Subcutaneous abdominal adipose tissue (tissue), 5 donors: ENCODE measurements around the gene DYSF.

Experiments used
- H3K27ac ChIP-seq: one replicate; pipeline ENCODE4 v1.7.0; 2013; ENCODE audit warnings: low read depth, mild to moderate bottlenecking, inconsistent platforms, low read length, moderate library complexity
- H3K27me3 ChIP-seq, 5 donors: one replicate each; pipeline ENCODE4 v1.7.0; 2013; ENCODE audit warnings: low read length in 5 of 5, inconsistent platforms in 1 of 5; ENCODE audit not compliant: control insufficient read depth in 5 of 5, insufficient read depth in 4 of 5
- H3K36me3 ChIP-seq, 5 donors: one replicate each; pipeline ENCODE4 v1.7.0; 2013; ENCODE audit warnings: low read length in 5 of 5; ENCODE audit not compliant: control insufficient read depth in 5 of 5, insufficient read depth in 5 of 5
- H3K4me1 ChIP-seq, 5 donors: one replicate each; pipeline ENCODE4 v1.7.0; 2013; ENCODE audit warnings: low read length in 5 of 5, mild to moderate bottlenecking in 3 of 5, moderate library complexity in 1 of 5; ENCODE audit not compliant: control insufficient read depth in 5 of 5, insufficient read depth in 5 of 5
- H3K4me3 ChIP-seq, 5 donors: one replicate each; pipeline ENCODE4 v1.7.0; 2013; ENCODE audit warnings: low read length in 5 of 5, low read depth in 1 of 5
- H3K9ac ChIP-seq, 5 donors: one replicate each; pipeline ENCODE4 v1.7.0; 2013; ENCODE audit warnings: low read length in 5 of 5, mild to moderate bottlenecking in 4 of 5, moderate library complexity in 3 of 5
- H3K9me3 ChIP-seq, 5 donors: one replicate each; pipeline ENCODE4 v1.7.0; 2013; ENCODE audit warnings: low read length in 5 of 5; ENCODE audit not compliant: control insufficient read depth in 5 of 5
- donor health status: healthy.
- donor health status: healthy.
- donor health status: healthy.
- donor health status: healthy.
- donor health status: healthy.

DYSF gene

DNA sequence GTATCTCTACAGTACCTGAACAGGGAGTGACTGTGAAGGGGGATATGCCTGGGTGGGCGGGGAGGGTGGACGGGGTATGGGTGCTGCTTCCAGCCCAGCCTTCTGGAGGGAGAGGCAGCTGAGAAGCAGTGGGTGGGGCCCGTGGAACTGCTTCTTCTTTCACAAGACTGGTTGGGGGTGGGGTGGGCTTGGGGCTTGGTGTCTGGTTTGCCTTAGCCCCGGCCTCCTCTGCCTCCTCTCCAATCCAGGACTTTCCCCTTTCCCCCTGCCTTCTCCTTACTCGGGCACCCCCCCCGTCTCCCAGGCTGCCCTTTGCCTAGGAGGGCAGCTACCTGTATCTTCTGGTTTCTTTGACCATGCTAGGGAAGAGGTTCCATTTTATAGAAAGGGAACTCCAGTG is 233.4 kb downstream of the DYSF start:
- no peaks in the 10 kb centered on the region for H3K27me3 ChIP-seq
- H3K4me3 ChIP-seq = no peak overlapping the region
- H3K9me3 ChIP-seq = no peaks in the 10 kb centered on the region
- peaks cover 0 to 7% (median 2%) of the 10 kb centered on the region in 5 donors for H3K4me1 ChIP-seq
- no peak overlapping the region for H3K27ac ChIP-seq
- peaks cover 0 to 44% (median 8%) of the 10 kb centered on the region in 5 donors for H3K36me3 ChIP-seq
- no peak overlapping the region for H3K9ac ChIP-seq

DNA sequence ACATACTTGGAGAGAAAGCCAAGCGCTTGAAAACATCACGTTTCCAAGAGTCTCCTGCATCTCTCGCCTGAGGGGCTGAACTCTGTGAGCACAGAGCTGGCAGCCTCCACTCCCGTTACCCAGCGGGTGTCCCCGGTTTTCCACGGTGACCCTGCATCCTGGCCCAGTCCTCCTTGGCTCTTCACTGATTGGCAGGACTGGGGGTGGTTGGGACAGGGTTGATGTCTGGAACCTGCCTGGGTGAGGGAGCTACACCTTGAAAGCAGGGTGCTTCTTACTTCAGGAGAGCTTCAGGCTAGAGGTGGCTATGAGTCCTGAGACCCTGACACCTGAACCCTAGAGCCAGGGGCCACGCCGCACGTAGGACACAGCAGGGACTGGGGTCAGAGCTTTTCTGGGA is 234.1 kb downstream of the DYSF start:
- H3K36me3 ChIP-seq = peaks cover 0 to 38% (median 6%) of the 10 kb centered on the region in 5 donors
- no peaks in the 10 kb centered on the region for H3K9me3 ChIP-seq
- no peak overlapping the region for H3K4me3 ChIP-seq
- no peak overlapping the region for H3K9ac ChIP-seq
- H3K27ac ChIP-seq = no peak overlapping the region
- peaks cover 0 to 13% (median 6%) of the 10 kb centered on the region in 5 donors for H3K4me1 ChIP-seq
- no peaks in the 10 kb centered on the region for H3K27me3 ChIP-seq

DNA sequence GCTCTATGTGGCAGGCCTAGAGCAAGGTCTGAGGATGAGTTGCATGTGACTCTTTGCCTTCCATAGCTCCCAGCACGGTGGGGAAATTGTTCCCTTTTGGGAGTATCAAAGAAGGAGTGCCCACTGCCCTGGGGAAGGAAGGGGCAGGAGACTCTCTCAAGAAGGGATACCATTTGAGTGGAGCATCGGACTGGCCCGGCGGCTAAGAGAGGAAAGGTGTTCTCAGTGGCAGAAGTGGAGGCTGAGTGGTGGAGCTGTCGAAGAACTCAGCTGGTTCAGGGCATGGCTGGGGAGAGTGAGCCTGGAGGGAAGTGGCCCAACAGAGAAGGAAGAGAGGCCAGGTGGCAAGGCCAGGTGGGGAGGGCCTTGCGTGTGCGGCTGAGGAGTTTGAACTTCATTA is 235.2 kb downstream of the DYSF start:
- peaks cover 0 to 35% (median 4%) of the 10 kb centered on the region in 5 donors for H3K36me3 ChIP-seq

DNA sequence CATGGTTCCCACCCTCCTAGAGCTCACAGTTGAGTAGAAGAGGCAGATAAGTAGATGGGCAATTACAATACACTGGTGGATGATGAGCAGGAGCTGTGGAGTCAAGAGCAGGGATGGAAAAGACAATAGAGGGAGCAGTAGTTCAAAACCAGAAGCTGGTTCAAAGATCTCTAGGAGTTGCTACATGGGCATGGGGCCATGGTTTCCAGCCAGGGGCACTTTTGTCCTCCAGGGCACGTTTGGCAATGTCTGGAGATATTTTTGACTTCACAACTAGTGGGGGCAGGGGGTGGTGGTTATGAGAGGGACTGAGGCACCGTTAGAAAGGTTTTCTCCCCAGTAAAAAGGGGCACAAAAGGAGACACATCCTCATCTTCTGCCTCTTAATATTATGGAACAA is 236.0 kb downstream of the DYSF start:
- Histone ChIP-seq H3K27me3 (peaks cover 0 to 2% (median 0%) of the 10 kb centered on the region in 5 donors), H3K27ac (no peak overlapping the region), H3K4me1 (peaks cover 0 to 25% (median 6%) of the 10 kb centered on the region in 5 donors), H3K9ac (no peak overlapping the region), H3K4me3 (no peak overlapping the region), H3K36me3 (peaks cover 0 to 26% (median 4%) of the 10 kb centered on the region in 5 donors), H3K9me3 (no peaks in the 10 kb centered on the region)

More for the DNA sequence above, 235.2 kb downstream of the DYSF start:
- Histone ChIP-seq H3K9ac (no peak overlapping the region), H3K4me1 (peaks cover 0 to 20% (median 6%) of the 10 kb centered on the region in 5 donors), H3K27ac (no peak overlapping the region), H3K9me3 (no peaks in the 10 kb centered on the region), H3K27me3 (no peaks in the 10 kb centered on the region), H3K4me3 (no peak overlapping the region)

DNA sequence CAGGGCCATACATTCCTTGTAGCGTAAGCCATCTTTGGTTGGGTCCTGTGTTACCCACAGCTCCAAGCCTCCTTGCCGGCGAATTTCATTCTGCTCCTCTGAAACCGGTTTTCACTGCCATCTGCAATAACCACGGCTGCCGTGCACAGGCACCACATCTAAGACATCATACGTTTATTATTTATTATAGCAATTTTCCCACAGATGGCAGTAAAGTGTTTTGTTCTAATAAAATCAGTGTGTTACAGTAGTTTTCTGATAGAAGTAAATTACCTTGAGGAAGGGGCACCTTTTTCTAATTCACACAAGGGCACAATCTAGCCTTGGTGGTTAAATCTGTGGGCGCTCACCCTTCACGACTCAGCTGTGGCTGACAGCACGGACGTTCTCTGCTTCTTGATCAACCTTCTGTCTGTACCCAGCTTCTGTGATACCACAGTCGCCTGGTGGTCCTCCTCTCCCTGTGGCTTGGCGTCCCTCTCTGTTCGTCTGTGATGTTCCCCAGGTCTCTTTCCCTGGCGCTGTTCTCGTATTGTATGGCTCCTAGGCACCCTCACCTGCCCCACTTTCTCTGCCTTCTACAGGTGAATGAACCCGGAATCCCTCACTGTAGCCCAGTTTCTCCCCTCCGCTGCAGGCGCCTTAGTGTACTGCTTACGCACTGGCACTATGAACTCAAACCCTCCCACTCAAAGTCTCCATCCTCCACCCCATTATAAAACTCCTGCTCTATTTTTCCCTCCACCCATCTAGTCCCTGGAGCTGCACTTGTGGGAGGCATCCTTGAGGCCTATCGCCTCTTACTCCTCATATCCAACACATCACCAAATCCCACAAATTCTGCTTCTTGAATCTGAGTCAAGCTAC is 236.8 kb downstream of the DYSF start:
- H3K36me3 ChIP-seq = peaks cover 0 to 18% (median 4%) of the 10 kb centered on the region in 5 donors
- no peaks in the 10 kb centered on the region for H3K9me3 ChIP-seq
- H3K4me1 ChIP-seq = peaks cover 0 to 25% (median 6%) of the 10 kb centered on the region in 5 donors
- H3K9ac ChIP-seq = no peak overlapping the region
- peaks cover 0 to 4% (median 0%) of the 10 kb centered on the region in 5 donors for H3K27me3 ChIP-seq
- no peak overlapping the region for H3K27ac ChIP-seq
- H3K4me3 ChIP-seq = no peak overlapping the region

DNA sequence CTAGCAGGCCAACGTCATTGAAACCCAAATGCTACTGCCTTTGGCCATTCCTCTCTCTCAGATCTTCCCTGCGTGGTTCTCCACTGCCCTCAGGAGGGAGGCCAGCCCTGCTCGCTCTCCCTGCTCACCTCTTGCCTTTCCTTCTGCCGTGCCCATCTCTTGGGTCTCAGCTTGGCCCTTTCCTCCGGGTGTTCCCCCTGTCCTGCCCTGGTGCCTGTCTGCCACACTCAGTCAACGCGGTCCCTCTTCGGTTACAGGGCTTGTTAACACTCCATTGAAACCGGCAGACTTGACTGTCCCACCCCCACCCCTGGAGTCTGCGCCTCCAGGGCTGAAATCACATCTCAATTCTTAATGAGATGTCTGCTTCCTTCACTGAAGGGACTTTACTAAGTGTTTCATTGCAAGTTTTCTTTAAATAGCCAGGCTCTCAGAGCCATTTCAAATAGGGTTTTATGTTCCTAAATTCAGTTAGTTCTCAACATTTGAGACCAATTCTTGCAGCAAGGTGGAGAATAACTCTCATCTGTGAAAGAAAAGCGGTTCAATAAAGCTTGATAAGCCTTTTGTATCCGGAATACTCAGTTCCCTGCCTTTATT is 237.6 kb downstream of the DYSF start:
- no peaks in the 10 kb centered on the region for H3K9me3 ChIP-seq
- H3K4me3 ChIP-seq = no peak overlapping the region
- no peak overlapping the region for H3K9ac ChIP-seq
- peaks cover 0 to 25% (median 6%) of the 10 kb centered on the region in 5 donors for H3K4me1 ChIP-seq
- peaks cover 0 to 4% (median 0%) of the 10 kb centered on the region in 5 donors for H3K27me3 ChIP-seq
- H3K27ac ChIP-seq = no peak overlapping the region
- H3K36me3 ChIP-seq = peaks cover 0 to 15% (median 4%) of the 10 kb centered on the region in 5 donors

DNA sequence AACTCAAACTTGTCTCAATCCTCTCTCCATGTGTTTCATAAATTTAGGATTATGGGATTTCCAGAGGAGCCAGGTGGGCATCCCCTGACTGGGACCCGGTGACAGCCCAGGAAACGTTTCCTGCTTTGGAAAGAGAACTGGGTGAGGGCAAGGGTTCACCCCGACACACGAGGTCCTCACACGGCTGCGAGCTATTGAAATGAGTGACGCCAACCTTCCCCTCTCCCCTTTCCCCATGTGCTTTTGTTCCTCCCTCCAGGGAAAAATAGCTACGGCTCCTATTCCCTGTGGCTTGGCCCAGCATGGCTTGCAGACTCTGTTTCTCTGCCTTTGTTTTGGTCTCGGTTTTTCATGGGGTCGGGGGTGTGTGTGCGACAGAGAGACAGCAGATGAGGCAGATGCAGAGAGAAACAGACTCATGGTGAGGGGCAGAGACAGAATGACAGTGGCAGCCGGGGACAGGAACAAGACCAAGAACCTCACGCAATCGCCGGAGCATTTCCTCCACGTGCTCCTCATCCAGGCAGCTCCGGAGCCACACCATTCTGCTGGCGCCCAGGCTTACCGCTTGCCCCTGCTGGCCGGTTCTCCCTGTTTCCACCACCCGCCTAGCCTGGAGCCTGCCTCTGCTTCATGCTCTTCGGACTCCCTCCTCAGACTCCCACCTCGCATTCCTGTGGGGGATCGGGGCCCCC is 238.5 kb downstream of the DYSF start:
- peaks cover 0 to 4% (median 0%) of the 10 kb centered on the region in 5 donors for H3K27me3 ChIP-seq
- peaks cover 0 to 9% (median 4%) of the 10 kb centered on the region in 5 donors for H3K36me3 ChIP-seq
- no peaks in the 10 kb centered on the region for H3K9me3 ChIP-seq
- no peak overlapping the region for H3K4me3 ChIP-seq
- no peak overlapping the region for H3K9ac ChIP-seq
- no peak overlapping the region for H3K27ac ChIP-seq
- peaks cover 0 to 30% (median 6%) of the 10 kb centered on the region in 5 donors for H3K4me1 ChIP-seq

DNA sequence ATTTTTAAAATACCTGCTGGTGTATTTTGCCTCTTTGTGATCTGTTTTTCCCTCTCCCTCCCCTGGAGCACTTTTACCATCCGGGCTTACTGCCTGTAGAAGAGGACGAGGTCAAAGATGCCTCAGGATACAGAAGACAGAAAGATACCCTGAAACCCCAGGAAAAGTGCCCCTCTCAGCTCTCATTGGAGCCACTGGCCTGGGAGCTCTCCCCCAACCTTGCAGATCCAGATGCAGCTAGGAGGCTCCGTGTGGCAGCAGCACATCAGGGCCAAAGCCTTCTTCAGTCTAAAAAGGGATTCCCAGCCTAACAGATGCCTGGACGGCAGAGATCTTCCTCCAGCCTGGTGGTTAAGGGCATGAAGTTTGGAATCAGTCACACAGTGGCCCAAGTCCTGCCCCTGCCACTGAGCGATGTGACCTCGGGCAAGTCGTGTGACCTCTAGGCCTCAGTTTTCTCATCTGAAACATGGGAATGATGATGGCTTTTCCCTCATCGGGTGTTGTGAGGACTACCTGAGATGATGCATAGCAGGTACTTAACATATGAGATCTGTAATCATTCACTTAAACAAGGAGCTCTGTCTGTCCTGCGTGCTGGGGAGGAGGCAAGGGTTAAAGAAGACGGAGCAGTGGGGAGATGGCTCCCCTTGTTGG is 239.4 kb downstream of the DYSF start:
- no peaks in the 10 kb centered on the region for H3K9me3 ChIP-seq

More for the DNA sequence above, 239.4 kb downstream of the DYSF start:
- H3K27me3 ChIP-seq = peaks cover 0 to 4% (median 0%) of the 10 kb centered on the region in 5 donors
- no peak overlapping the region for H3K27ac ChIP-seq
- peaks cover 0 to 9% (median 4%) of the 10 kb centered on the region in 5 donors for H3K36me3 ChIP-seq
- H3K4me3 ChIP-seq = no peak overlapping the region
- H3K9ac ChIP-seq = no peak overlapping the region
- peaks cover 0 to 32% (median 6%) of the 10 kb centered on the region in 5 donors for H3K4me1 ChIP-seq
